NCI-H526 (cell line): Measurements from ENCODE around the gene UBE2R2.
A peak's percentile ranks its signal among the peaks of the same experiment; 100 is the strongest.

ENCODE experiments used
- DNase-seq, 2 experiments: peaks; one replicate each; lab custom pipeline; 2025; lab: John Stamatoyannopoulos, UW

Gene UBE2R2

GRCh38 chr9:33884856-33885701 lies 68.1 kb downstream of the UBE2R2 start:
- no peak for DNase-seq

GRCh38 chr9:33885948-33886347 lies 69.0 kb downstream of the UBE2R2 start:
- no peak for DNase-seq

GRCh38 chr9:33893861-33894260 lies 76.9 kb downstream of the UBE2R2 start:
- no peak for DNase-seq

- no peak for DNase-seq
Measured at GRCh38 chr9:33894316-33894715, 77.4 kb downstream of the UBE2R2 start.

- DNase-seq, result no peak
Measured at GRCh38 chr9:33903157-33903780, 86.3 kb downstream of the UBE2R2 start.

- DNase-seq, result no peak
Measured at GRCh38 chr9:33905137-33905536, 88.2 kb downstream of the UBE2R2 start.

- DNase-seq, result no peak
Measured at GRCh38 chr9:33906769-33907168, 89.8 kb downstream of the UBE2R2 start.

- no peak for DNase-seq
Measured at GRCh38 chr9:33907347-33907746, 90.4 kb downstream of the UBE2R2 start.

GRCh38 chr9:33908114-33908513 lies 91.2 kb downstream of the UBE2R2 start:
- DNase-seq, result no peak

GRCh38 chr9:33908749-33909148 lies 91.8 kb downstream of the UBE2R2 start:
- no peak for DNase-seq

GRCh38 chr9:33913541-33913940 lies 96.6 kb downstream of the UBE2R2 start:
- no peak for DNase-seq

- DNase-seq, result no peak
Measured at GRCh38 chr9:33914887-33915628, 98.1 kb downstream of the UBE2R2 start.

GRCh38 chr9:33917036-33917435 lies 100.1 kb downstream of the UBE2R2 start:
- no peak for DNase-seq

GRCh38 chr9:33919276-33919897 lies 102.4 kb downstream of the UBE2R2 start:
- DNase-seq, result no peak

- DNase-seq, result peak in 1 of 2 experiments; percentile 24
Measured at GRCh38 chr9:33921967-33922895, 105.3 kb downstream of the UBE2R2 start.

GRCh38 chr9:33923079-33923478 lies 106.1 kb downstream of the UBE2R2 start:
- DNase-seq, result no peak

- DNase-seq, result no peak
Measured at GRCh38 chr9:33923998-33924701, 107.2 kb downstream of the UBE2R2 start.

- peak; percentile 27 to 72 for DNase-seq
Measured at GRCh38 chr9:33924978-33925797, 108.2 kb downstream of the UBE2R2 start.

GRCh38 chr9:33926746-33927485 lies 110.0 kb downstream of the UBE2R2 start:
- no peak for DNase-seq
